Measurements from ENCODE around the gene ADGB.
"Not testable (repeated sequence)": the region's sequence is repeated elsewhere in the genome, so short reads cannot be mapped to it uniquely, and the experiment has no call there.

ADGB gene

DNA sequence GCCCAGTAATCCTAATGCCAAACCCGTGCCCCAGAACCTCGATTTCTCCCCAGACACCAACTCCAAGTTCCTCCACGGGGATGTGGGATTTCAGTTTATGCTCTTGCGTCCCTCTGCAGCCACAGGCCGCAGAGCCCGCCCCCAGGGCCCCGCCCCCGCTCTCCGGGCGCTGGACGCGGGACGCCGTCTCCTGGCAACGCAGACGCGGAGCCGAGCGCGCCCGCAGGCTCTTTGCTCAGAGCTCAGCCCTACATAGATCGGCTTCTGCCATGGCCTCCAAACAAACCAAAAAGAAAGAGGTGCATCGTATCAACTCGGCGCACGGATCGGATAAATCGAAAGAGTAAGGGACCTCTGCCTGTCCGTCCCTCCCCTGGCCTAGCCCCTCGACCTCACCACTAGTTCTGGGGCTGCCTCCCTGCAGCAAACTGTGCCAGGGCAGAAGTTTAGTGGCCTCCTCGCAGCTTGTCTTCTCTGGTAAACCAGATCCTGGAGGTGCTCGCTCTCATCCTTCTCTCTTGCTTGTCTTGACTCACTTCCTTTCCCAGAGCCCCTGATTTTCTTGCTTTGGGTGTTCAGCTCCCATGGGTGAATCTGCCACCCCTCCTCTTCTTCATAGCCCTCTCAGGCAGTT is at the start of gene ADGB:
Gene ADGB (plus strand): TSS at position 201 of the 634 bp plus-strand sequence. CDS start 69 bp downstream, at position 270.
- no peak for DNase-seq

GRCh38 chr6:146550911-146551310 is 47.9 kb upstream of the ADGB start:
- no peak for DNase-seq

DNA sequence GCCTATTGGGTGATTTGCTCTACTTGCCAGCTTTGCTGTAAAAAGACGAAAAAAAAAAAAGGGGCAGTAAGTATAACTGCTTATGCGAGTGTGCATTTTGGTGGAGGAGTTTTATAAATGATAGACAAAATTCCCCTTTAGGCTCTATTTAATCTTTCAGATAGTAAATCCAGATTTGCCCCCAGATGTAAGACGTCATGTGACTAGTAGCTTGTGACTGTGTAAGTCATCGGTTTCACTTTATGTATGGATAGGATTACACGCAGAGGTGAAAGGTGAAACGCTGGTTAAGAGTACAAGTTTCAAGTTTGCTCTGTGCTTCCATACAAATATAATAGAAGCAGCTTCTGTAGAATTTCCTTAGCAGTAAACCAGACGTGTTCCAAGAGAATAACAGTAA is 47.2 kb upstream of the ADGB start:
- no peak for DNase-seq

- DNase-seq = no peak
Observed at GRCh38 chr6:146553377-146554135, 45.2 kb upstream of the ADGB start.

DNA sequence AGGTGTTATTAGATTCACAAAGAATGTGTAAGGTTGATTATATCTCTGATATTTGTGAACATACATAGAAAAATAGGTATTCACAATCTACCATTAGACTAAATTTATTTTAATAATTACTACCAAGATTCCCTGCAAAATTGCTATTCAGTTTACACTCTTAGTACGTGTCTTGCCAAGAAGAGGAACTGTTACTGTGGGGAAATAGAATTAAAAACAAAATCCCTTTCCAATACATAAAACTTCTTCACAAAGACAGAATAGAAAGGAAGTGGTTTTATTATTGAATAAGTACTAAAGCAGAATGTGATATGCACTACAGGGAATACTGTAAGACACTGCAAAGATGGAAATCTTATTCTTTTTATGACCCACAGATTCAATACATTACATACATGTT is 38.2 kb upstream of the ADGB start:
- DNase-seq = no peak

DNA sequence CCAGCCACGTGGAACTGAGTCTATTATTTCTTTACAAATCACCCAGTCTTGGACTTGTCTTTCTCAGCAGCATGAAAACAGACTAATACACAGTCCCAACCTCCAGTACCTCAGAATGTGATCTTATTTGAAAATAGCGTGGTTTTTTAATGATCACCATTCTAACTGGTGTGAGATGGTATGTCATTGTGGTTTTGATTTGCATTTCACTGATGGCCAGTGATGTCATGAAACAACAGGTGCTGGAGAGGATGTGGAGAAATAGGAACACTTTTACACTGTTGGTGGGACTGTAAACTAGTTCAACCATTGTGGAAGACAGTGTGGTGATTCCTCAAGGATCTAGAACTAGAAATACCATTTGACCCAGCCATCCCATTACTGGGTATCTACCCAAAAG is 32.1 kb upstream of the ADGB start:
- DNase-seq = not testable (repeated sequence)

DNA sequence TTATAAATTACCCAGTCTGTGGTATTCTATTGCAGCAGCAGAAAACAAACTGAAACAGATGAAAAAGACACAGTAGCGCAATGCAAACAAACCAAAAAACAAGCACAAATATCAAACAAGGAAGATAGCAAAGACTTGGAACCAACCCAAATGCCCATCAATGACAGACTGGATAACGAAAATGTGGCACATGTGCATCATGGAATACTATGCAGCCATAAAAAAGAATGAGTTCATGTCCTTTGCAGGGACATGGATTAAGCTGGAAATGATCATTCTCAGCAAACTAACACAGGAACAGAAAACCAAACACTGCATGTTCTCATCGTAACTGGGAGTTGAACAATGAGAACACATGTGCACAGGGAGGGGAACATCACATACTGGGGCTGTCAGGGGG is 30.2 kb upstream of the ADGB start:
- DNase-seq = not testable (repeated sequence)

GRCh38 chr6:146574211-146574610 is 24.6 kb upstream of the ADGB start:
- no peak for DNase-seq

DNA sequence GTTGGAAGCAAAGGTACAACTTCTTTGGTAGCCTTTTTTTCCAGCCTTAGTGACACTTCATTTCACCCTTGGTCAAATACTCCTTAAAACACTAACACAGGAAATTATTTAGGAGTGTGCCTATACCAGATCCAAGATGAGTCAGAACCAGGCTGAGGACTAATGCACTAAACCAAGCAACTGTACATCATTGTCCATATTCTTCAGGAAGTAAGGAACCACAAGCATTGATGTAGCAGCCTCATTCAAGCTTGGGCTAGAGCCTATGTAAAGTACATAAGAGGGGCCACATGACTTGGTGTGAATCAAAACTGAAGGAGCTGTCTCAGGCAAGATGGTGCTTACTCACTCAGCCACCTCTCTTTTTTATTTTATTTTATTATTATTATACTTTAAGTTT is 20.7 kb upstream of the ADGB start:
- DNase-seq = no peak

DNA sequence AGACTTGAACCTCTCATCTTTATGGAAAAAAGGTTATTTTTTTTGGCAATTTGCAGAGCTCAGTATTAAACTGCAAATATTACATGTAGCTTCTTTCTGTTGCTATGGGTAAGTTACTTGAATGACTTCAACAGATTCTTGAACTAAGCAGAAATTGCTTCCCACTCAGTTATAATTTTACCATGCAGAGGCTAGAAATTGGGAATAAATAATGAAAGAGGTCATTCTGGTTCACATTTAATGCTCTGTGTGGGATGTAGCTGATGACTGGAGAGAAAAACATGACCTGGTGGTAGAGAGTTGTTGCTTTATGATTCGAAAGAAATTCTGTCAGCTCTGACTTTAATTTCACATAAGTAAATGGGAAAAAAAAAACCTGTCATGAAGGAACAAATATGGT is 16.8 kb upstream of the ADGB start:
- no peak for DNase-seq

DNA sequence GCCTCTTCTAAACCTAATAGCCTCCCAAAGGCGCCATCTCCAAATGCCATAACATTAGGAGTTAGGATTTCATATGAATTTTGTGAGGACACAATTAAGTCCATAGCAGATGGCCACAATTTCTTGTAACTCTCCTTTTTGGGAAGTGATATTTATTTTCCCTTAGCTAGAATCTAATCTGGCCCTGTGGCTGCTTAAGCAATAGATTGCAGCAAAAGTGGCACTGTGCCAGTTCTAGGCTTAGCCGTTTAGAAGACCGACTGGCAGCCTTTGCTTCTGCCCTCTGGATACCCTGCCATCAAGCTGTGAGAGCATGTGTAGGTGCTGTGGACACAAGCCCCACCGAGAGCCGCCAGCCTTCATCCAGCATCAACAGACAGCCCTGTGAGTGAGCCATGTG is 15.9 kb upstream of the ADGB start:
- no peak for DNase-seq

- no peak for DNase-seq
Observed at GRCh38 chr6:146583966-146584365, 14.8 kb upstream of the ADGB start.

DNA sequence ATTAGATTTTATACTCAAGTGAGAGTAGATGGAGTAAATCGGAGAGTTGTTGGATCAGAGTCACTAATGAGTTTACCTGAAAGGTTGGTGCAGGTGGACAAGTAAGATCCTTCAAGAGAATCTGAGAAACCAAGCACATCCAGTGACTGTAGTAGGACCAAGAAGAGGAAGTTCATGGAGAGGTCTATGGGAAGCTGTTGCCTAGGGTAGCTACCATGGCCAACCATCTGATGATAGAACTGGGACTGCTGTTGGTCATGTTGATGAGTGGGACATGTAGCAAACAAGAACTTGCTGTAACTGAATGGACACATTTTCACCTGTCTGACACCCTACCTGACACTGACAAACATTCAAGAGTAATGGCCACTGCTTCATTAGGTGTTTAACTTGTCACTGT is 11.3 kb upstream of the ADGB start:
- DNase-seq = no peak

DNA sequence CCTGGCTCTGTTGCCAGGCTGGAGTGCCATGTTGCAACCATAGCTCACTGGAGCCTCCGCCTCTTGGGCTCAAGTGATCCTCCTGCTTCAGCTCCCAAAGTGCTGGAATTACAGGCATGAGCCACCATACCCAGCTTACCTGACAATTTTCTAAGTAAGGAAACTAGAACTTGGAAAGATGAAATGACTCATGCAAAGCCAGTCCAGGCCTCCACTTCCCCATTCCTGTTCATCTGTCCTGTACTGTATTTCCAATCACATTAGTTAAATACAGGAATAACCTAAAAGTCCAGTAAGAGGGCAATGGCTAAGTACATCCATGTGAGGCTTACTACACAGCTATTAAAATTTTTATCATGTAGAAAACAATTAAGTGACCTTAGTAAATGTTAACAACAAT is 8.3 kb upstream of the ADGB start:
- no peak for DNase-seq

GRCh38 chr6:146592451-146592850 is 6.3 kb upstream of the ADGB start:
- no peak for DNase-seq

DNA sequence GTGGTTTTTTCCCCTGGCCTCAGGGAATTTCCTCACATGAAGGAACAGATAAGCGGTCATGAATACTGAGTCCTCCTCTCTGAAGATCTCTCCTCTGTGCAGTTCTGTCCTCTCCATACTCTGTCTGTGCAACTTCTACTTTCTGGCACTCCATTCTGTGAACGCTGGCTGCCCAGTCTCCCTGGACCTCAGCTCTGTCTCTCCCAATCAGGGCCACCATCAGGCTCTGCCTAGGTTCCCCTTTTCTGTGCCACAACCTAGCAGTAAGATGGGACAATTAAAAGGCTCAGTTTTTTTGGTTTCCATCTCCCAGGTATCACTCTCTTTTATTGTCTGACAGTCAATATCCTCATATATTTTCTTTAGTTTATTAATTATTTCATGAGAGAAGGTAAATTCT is 4.8 kb upstream of the ADGB start:
- DNase-seq = no peak

DNA sequence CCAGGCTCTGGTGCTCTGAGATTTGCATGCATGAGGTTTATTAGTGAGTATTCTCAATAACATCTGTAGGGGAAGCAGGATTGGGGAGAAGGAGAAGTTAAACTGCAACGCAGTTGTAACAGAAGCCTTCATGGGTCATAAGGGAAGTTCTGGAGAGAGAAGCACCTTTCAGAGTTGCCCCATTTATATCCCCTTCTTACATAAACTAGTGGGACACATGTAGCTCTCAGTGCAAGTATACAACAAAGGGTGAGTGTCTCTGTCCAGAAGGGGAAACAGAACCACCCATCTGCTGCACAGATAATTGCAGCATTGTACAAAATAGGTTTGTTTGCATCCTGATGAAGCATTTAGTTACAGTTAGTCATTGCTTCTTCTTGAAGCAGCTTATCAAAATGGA is 4.3 kb upstream of the ADGB start:
- DNase-seq = no peak

GRCh38 chr6:146595972-146596731 is 2.6 kb upstream of the ADGB start:
- DNase-seq = no peak

GRCh38 chr6:146601352-146601751 is 2.6 kb downstream of the ADGB start:
- no peak for DNase-seq

DNA sequence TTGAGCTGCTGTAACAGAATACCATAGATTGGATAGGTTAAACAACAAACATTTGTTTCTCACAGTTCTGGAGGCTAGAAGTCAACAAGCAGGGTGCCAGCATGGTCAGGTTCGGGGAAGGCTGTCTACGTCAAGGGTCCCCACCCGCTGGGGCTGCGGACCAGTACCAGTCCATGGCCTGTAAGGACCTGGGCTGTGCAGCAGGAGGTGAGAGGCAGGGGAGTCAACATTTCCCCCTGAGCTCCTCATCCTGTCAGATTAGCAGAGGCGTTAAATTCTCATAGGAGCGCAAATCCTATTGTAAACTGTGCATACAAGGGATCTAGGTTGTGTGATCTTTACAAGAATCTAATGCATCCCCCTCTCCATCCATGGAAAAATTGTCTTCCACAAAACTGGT is 3.8 kb downstream of the ADGB start:
- DNase-seq = no peak

DNA sequence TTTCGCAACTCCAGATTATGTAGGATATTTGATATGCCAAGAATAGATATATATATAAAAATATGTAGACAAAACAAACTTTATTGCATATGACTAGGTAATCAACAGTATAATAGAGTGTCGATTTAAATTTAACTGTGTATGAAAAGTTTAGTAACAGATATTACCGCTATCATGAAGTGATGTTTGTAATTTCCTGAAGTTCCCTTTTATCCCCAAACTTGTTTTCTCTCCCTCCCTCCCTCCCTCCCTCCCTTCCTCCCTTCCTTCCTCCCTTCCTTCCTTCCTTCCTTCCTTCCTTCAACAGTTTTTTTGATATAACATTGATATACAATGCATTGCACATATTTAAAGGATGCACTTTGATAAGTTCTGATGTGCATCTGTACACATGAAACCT is 15.2 kb downstream of the ADGB start:
- DNase-seq = no peak

GRCh38 chr6:146620655-146621054 is 21.9 kb downstream of the ADGB start:
- no peak for DNase-seq

GRCh38 chr6:146628350-146628749 is 29.6 kb downstream of the ADGB start:
- DNase-seq = no peak

DNA sequence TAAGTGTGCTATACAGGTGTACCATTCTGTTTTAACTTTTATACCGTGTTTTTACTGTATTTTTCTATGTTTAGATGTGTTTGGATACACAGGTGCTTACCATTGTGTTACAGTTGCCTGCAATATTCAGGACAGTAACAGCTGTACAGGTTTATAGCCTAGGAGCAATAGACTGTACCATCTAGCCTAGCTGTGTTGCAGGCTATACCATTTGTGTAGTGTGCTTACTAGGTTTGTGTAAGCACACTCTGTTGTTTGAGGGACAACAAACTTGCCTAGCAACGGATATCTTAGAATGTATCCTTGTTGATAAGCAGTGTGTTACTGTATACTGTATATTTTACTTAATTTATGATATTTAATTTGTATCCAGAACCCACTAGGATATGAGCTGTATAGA is 35.2 kb downstream of the ADGB start:
- DNase-seq = no peak
